NAMALWA (cell line): ENCODE measurements around the gene FRMD3.

Experiments
- DNase-seq: peaks from one replicate; pipeline ENCODE4 v3.0.0-alpha.2; 2015; ENCODE audit warnings: low spot score

Gene FRMD3

GRCh38 chr9:83472764-83473163 lies 65.4 kb downstream of the FRMD3 start:
- no peak for DNase-seq

DNA sequence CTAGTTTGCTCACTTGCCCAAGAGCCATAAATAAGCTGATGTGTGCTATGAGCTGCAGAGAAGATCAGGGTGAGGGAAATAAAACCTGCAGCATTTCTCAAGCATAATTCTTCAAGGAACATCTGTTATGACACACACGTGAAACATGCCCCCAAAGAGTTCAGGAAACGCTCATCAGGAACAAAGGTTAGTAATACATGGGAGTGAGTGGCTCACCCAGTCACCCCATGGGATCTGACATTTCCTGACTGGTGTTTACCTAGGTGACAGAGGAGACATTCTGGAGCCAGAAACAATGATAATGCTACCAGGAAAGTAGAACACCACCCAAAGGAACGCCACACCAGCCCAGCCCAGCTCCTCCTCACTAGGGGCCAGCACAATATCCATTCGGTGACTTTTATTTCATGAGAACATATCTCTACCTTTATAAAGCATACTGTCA lies 66.0 kb downstream of the FRMD3 start:
- DNase-seq = no peak

DNA sequence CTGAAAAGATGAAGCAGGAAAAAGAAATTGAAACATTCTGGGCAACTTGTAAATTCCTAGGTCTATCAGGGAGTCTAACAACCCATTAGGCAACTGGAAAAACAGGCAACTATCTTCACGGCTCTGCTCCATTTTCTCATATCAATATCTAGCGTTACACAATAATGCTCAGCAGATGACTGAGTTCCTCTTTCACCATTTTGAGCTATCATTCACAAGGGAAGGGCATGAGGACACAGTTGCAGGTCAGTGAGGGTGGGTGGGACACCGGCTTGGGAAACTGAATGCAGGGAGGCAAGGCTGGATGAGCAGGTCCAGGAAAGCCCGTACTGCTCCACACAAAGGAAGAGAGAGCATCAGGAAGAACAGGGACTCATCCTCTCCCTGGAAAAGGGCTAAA lies 67.0 kb downstream of the FRMD3 start:
- no peak for DNase-seq

GRCh38 chr9:83469722-83470121 lies 68.5 kb downstream of the FRMD3 start:
- DNase-seq = no peak

- DNase-seq = no peak
Observed at GRCh38 chr9:83468821-83469220, 69.4 kb downstream of the FRMD3 start.

DNA sequence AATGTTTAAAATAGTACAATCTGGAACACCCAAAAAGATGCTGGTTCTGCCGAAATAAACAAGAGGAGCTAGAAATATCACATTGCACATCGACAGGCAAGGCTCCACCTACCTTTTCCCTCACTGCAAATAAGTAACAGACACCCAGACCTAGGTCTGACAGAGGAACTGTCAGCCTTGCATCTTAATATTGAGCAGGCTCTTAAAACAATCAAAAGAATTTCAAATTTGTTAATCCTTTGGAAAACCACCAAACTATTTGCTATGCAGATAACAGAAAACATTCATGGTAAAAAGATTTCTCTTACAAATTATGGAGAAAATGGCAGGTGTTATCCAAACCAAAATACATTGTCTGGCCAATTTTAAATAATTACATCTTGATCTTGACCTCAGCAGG lies 71.3 kb downstream of the FRMD3 start:
- DNase-seq = no peak

DNA sequence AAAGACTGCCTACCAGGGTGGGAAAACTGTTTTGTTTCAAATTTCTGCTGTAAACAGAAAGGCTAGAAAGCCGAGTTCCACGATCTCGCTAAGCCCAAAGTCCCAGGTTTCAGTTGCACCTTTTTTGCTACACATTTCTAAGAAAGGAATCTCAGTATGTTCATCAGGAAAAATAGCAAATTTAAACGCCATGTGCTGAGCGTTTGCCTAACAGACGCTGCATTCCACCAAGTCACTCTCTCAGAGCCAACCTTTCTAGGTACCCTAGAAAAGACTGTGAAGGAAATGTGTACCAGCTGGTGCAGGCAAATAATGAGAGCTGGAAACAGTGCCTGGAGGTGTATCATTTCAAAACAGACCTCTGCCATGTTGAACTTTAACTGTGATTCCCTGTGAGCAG lies 71.8 kb downstream of the FRMD3 start:
- no peak for DNase-seq

DNA sequence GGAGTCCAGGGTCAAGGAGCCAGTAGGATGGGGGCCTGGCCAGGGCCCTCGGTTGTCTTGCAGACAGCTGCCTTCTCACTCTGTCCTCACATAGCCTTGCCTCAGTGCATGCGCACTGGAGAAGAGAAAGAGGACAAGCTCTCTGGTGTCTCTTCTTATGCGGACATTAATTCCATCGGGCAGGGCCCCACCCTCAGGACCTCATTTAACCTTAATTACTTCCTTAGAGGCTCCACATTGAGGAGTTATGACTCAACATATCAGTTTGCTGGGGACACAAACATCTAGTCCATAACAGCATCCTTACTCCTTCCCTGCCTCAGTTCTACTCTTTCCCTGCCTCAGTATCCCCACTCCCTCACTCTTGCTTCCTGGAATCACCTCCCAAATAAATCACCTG lies 78.4 kb downstream of the FRMD3 start:
- DNase-seq = no peak

DNA sequence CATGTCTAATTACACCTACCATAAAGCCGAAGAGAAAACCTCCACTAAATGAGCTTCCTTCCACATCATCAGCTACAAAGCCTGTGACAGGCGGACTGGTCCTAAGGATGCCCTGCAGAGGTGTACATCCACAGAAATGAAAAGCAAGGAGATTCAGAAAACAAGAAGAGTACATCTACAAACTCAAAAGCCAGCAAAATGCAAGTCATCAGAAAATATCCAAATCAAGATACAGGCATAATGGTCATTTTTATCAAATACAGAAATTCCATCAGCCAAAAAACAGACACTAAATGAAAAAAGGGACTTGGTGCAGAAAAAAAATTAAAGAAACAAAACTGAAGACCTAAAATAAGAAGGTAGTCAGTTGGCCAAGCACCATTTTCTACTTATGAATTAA lies 79.7 kb downstream of the FRMD3 start:
- DNase-seq = no peak

DNA sequence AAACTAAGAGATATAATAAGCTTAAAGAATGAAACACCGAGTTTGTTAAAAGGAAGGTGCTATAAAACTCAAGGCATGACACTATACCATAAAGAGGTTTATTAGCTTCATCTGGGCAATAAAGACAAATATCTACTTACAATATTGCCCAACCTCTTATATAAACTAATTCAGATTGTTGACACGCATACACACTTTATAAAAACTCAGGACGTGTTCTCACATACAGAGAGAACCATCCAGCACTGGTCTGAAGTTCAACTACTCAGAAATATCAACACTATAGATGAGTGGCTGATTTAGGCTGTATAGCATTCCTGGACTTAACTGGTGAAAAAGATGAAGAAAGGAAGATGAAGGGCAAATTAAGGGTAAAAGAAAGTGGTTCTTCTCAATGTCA lies 81.2 kb downstream of the FRMD3 start:
- no peak for DNase-seq

GRCh38 chr9:83456226-83456625 lies 82.0 kb downstream of the FRMD3 start:
- DNase-seq = no peak

GRCh38 chr9:83454076-83454475 lies 84.1 kb downstream of the FRMD3 start:
- no peak for DNase-seq

DNA sequence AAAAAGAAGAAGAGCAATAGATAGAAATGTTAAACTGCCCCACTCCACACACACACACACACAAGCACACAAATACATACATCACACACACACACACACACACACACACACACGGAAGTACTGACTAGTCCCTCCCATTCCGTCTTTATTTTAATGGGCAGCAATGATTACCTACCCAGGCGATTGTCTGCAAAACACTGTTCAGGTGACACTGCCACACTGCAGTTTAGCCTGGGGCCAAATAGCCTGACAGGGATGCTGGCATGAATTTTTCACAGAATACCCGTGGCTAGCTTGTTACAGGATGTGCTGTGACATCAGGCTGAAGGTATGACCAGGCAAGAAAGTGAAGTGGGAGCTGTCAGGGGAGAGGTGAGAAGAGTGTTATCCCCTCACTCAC lies 86.9 kb downstream of the FRMD3 start:
- no peak for DNase-seq

DNA sequence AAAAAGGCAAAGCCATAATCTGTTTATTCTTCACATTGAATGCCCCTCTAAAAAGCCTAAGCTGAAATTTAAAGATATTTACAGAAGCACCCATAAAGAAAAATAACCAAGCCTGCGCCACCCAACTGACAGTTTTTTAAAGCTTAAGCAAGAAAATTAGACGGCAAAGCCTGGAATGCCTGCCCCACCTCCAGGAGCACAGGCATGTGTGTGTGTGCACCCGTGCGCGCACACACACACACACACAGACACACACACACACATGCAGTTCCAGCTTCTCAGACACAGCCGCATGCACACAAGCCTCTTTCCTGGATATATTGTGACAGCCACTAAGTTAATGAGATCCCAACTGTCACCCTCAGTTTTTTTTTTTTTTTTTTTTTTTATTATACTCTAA lies 88.2 kb downstream of the FRMD3 start:
- DNase-seq = no peak

DNA sequence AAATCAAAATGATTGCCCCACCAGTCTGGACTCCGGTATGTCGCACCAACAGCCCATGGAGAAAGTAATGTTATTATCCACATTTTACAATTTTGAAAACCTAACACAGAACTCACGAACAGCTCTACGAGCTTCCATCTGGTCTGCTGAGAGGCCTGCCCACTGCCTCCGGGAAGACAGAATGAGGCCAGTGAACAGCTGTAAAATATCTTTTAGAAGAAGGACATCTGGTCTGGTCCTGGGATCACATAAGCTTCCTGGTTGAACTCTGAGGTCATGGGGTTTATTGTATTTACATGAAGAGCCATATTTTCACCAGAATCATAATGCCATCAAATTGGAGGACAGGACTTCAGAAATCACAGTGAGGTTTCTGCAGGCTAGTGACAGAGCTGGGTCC lies 89.0 kb downstream of the FRMD3 start:
- DNase-seq = no peak

DNA sequence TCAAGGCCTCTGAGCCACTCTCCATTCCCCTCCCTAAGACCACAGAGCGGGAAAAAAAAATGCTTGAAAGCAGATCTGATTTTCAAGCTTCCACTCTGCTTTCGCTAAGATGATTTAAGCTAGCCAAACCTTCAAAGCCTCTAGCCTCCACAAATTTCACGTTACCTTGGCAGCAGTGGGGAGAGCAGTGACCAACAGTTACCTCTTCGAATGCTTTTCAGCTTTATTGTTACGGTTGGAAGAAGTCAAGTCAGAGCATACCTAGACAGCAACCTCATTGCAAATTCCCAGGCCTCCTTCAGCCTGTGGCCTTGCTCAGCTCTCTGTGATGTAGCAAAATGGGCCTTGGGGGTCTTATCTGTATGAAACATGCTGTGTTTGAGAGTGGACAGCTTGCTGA lies 89.6 kb downstream of the FRMD3 start:
- no peak for DNase-seq

GRCh38 chr9:83447351-83447750 lies 90.8 kb downstream of the FRMD3 start:
- DNase-seq = no peak

DNA sequence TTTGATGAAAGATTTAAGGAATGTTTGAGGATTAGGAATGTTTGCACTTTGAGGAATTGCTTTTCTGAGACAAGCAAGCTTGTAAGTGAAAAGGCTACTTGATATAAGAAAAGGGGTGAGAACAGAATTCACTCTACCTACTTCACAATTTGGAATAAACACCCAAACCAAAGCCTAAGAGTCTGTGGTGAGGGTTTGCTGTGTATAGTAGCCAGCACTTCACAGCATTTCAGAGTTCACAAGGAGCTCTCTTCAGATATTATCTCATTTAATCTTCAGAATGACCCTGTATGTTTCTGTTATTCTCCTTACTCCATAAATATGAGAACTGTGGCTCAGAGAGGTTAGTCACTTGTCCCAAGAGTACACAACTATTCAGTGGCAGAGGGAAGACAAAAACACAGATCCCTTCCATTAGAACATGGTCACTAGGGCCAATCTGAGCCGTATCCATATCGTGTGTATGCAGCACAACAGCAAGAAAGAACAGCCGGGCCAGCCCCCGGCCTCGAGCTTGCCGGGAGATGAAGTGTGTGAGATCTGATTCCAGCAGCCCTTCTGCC lies 92.4 kb downstream of the FRMD3 start:
- no peak for DNase-seq

GRCh38 chr9:83444110-83444509 lies 94.1 kb downstream of the FRMD3 start:
- no peak for DNase-seq

DNA sequence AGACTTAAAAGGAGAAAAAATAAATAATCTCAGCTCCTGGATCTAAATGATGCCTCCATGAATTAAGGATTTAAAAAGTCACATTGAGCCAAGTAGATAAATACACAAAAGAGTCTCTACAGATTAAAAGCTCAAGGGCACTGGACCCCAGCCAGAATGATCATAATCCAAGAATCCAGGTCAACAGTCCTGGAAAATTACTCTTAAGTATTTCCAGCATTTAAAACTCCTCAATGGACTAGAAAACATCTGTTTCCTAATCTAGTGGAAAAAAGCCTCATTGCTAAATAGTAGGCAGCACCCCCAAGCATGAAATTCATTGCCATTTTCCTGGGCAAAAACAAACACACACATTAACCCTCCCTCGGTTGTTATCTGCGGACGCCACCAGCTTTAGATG lies 96.8 kb downstream of the FRMD3 start:
- no peak for DNase-seq

- no peak for DNase-seq
Observed at GRCh38 chr9:83440641-83441040, 97.6 kb downstream of the FRMD3 start.

- no peak for DNase-seq
Observed at GRCh38 chr9:83435301-83435700, 102.9 kb downstream of the FRMD3 start.

DNA sequence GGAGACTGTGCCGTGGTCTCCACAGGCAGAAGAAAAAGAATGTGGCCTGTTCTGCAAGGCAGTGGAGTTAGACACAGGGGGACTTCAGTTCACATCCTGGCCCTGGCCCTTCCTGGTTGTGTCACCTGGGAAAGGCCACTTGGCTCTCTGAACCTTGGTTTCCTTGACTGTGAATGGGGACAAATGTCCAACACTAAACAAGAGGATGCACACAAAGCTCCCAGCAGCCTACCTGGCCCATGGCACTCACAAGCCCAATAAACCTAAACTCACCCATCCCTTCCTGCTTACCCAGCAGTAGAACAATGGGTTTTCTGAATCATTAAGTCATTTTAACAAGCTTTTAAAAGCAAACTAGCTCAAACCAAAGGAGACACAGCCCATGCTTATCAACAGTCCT lies 103.9 kb downstream of the FRMD3 start:
- no peak for DNase-seq

DNA sequence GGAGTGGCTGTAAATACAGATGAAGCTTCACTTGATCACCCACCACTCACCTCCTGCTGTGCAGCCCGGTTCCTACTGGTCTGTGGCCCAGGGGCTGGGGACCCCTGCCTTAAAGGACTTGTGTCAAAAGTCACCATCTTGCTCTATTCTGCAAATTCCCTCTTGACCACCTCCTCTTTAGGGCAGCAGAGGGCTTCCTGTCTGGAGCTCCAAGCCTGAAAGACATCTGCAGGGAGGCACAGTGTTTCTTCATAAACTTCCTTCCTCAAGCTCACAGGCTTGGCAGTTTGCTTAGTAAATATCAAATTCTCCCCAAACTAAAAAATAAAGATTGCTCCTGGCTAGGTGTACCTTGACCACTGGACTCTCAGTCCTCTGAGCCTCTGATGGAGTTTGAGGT lies 104.4 kb downstream of the FRMD3 start:
- DNase-seq = no peak
